Neural cell (in vitro differentiated cells): ENCODE measurements around the gene DLG4.

Experiments
- CTCF ChIP-seq: fragments of 450-650 bp; IDR thresholded peaks from 2 replicates; pipeline ENCODE4 v1.5.1; 2014; ENCODE audit warnings: antibody characterized with exemption, mild to moderate bottlenecking, moderate library complexity; ENCODE audit not compliant: poor library complexity, severe bottlenecking
- EP300 ChIP-seq: fragments of 450-650 bp; conservative IDR thresholded peaks from 2 replicates; pipeline ENCODE4 v1.6.1; 2014; ENCODE audit warnings: antibody characterized with exemption, mild to moderate bottlenecking, moderate library complexity; ENCODE audit not compliant: poor library complexity, severe bottlenecking
- EZH2 ChIP-seq: fragments of 200-600, 300-800 bp; shearing (Covaris generic), sonication (generic); IDR thresholded peaks from 2 replicates; pipeline ENCODE4 v1.6.1; 2014; ENCODE audit warnings: antibody characterized with exemption, low read length, borderline replicate concordance, mild to moderate bottlenecking; ENCODE audit not compliant: insufficient read depth, poor library complexity, severe bottlenecking
- POLR2AphosphoS5 ChIP-seq: IDR thresholded peaks from 2 replicates; pipeline ENCODE4 v1.6.1; 2012
- RAD21 ChIP-seq: fragments of 450-650 bp; conservative IDR thresholded peaks from 2 replicates; pipeline ENCODE4 v1.6.1; 2014; ENCODE audit warnings: antibody characterized with exemption, mild to moderate bottlenecking, moderate library complexity
- REST ChIP-seq: IDR thresholded peaks from 2 replicates; pipeline ENCODE4 v1.6.1; 2012; ENCODE audit warnings: borderline replicate concordance
- TAF1 ChIP-seq: IDR thresholded peaks from 2 replicates; pipeline ENCODE4 v1.6.1; 2012; ENCODE audit warnings: low read depth

GRCh38 chr17:7262192-7262934, 42.7 kb upstream of the DLG4 start, which contains the start of gene CLDN7:
- TF ChIP-seq CTCF (no peak), POLR2AphosphoS5 (no peak), EZH2 (peak; percentile 48), EP300 (no peak), REST (no peak), TAF1 (no peak), RAD21 (no peak)
